Hematopoietic multipotent progenitor cell treated with erythropoietin and hydrocortisone succinate and interleukin-3 and kit ligand, for 4 days (in vitro differentiated cells): ENCODE data around the gene SAA4.

Experiments
- DNase-seq: peaks from one replicate; pipeline ENCODE4 v3.0.0-alpha.2; 2015

The SAA4 gene

DNA sequence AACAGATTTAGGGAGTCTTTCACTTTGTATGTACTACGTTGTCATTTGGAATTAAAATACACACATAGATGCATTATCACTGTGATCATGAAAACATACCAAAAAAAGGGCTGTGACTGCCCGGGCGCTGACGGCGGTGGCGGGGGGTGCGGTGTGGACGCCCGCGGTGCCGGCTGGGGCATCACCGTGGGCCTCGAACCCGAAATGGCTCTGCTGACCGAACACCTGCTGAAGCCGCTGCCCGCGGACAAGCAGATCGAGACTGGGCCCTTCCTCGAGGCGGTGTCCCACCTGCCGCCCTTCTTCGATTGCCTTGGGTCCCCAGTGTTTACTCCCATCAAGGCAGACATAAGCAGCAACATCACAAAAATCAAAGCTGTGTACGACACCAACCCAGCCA lies 47.8 kb downstream of the SAA4 start:
- DNase-seq = no peak
